ENCODE measurements around the gene TXNDC12. TPM values are rescaled to one million over a fixed set of nuclear protein-coding genes. Genes with fewer than 3 reads are reported as not detected.
"Not testable (repeated sequence)": the region's sequence is repeated elsewhere in the genome, so short reads cannot be mapped to it uniquely, and the experiment has no call there.

The TXNDC12 gene
- 16.2 and 42.9 TPM in 2 replicates for total RNA-seq (2014; rRNA removed; shearing (Covaris generic); ENCODE audit: low replicate concordance)

DNA sequence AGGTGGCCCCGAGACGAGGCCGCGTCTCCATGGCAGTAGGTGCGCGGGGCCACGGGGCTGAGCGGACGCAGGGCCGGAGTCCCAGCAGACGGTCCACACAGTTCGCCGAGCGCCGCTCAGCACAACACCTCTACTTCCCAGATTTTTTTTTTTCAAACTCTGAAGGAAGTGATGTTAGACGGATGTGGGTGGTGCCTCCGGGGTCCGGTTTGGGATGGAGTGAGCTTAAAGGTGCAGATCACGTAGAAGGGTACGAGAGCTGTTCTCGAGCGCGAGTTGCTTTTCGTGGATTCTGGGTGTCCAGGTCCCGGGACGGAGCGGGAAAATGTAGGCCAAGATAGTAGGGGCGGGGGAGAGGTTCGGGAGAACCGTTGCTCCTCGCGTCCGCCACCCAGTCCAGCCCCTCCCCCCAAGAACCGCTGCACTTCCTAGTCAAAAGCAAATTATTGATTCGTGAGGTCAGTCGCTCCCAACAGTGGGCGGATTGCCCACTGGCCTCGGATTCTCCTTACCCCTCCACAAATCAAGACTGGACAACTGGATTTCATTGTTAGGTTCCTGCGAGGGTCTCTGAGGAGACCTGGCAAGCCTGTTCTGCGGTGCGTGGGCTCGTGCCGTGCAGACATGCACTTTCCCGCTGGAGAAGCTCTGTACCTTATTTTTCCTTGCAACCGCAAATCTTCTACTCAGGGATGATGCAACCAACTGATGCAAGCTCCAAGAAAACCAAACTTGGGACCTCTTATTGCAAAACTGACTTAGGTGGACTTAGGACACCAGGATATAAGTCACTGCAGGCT is at the start of gene TXNDC12:
TSS of gene TXNDC12 (minus strand) at position 126 of the 800 bp plus-strand sequence. CDS start at position 31, 95 bp downstream.
- Histone ChIP-seq H3K27me3 (no peaks in the 10 kb centered on the region), H3K9me3 (no peaks in the 10 kb centered on the region), H3K4me3 (peak within 1 kb of the TSS; percentile 97), H3K36me3 (peaks cover 30% of the 10 kb centered on the region)
- peak; percentile 87 for DNase-seq

DNA sequence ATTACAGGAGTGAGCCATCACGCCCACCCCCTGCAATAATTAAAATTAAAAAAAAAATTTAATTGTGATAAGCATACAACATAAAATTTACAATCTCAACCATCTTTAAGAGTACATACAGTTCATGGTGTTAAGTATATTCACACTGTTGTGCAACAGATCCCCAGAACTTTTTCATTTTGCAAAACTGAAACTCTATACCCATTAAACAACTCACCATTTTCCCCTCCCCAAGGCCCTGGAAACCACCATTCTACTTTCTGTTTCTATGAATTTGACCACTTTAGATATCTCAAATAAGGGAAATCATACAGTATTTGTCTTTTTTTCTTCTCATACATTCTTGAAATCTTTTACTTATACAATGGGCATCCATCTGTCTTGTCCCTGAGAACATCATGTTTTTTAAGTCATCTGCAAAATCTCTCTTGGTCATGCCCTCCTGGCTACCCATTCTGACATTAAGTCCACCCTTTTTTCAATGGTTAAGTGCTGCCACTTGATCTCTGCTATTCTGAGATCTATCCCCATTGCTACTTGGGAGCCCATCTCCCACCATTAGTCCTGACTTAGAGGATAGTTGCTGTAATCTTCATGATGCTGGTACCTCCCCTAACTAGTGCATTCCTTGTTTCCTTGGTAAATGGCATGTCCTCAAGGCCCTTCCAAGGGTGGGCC is 47.5 kb upstream of the TXNDC12 start:
- no peaks in the 10 kb centered on the region for H3K27me3 ChIP-seq
- no peak for DNase-seq
- H3K36me3 ChIP-seq = no peaks in the 10 kb centered on the region
- no peaks in the 10 kb centered on the region for H3K9me3 ChIP-seq
- H3K4me3 ChIP-seq = no peak overlapping the region

DNA sequence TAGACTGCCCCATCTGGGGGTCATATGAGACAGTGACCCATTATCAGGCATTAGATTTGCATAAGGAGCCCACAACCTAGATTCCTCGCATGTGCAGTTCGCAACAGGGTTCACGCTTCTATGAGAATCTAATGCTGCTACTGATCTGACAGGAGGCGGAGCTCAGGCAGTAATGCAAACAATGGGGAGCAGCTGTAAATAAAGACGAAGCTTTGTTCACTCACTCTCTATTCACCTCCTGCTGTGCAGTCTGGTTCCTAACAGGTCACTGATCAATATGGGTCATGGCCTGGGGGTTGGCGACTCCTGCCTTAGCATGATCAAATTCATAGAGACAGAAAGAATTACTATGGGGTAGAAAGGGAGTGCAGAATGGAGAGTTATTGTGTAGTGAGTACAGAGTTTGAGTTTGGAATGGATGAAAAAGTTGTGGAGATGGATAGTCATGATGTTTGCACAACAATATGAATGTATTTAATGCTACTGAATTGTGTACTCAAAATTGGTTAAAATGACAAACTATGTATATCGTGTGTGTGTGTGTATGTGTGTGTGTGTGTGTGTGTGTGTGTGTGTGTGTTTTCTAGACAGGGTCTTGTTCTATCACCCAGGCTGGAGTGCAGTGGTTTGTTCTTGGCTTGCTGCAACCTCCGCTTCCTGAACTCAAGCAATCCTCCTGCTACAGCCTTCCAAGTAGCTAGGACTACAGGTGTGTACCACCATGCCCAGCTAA is 43.3 kb upstream of the TXNDC12 start:
- no peaks in the 10 kb centered on the region for H3K9me3 ChIP-seq
- no peak overlapping the region for H3K4me3 ChIP-seq
- no peak for DNase-seq
- H3K36me3 ChIP-seq = no peaks in the 10 kb centered on the region
- no peaks in the 10 kb centered on the region for H3K27me3 ChIP-seq

DNA sequence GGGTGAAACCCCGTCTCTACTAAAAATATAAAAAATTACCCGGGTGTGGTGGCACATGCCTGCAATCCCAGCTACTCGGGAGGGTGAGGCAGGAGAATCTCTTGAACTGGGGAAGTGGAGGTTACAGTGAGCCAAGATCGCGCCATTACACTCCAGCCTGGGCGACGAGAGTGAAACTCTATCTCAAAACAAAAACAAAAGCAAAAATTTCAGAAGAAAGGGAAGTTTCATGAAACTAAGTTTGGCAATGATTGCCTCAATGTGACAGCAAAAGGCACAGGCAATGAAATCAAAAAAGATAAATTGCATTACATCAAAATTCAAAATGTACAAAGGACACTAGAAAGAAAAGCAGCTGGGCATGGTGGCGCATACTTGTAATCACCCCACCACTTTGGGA is 41.2 kb upstream of the TXNDC12 start:
- Histone ChIP-seq H3K9me3 (no peaks in the 10 kb centered on the region), H3K27me3 (no peaks in the 10 kb centered on the region), H3K36me3 (peaks cover 2% of the 10 kb centered on the region; the same call in 1 of the 2 replicates), H3K4me3 (no peak overlapping the region)
- DNase-seq = no peak

DNA sequence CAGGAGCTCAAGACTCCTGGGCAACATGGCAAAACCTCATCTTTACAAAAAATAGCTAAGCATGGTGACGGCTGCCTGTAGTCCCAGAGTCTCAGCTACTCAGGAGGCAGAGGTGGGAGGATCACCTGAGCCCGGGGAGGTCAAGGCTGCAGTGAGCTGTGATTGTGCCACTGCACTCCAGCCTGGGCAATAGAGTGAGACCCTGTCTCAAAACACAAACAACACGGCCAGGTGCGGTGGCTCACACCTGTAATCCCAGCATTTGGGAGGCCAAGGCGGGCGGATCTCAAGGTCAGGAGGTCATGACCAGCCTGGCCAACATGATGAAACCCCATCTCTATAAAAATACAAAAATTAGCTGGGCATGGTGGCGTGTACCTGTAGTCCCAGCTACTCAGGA is 39.3 kb upstream of the TXNDC12 start:
- H3K4me3 ChIP-seq, DNase-seq, H3K27me3 ChIP-seq, H3K9me3 ChIP-seq: not testable (repeated sequence)
- H3K36me3 ChIP-seq = peaks cover 19% of the 10 kb centered on the region

DNA sequence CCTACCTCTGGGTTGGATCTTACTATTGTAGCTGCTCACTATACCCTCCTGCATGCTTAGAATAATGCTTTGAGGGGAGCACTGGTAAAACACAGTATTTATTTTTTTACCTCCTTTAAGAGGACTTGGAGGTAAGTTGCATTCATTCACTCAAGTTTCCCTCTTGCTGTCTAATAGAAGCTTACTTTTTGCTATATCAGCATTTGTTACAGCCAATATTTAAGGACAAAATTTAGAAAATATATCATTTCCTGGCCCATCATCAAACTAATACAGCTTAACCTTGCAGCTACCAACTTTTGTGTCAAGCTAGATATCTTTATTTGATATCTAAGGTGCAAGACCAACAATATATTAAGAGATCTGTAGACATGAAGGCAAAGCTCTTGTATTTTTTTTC is 32.9 kb upstream of the TXNDC12 start:
- peaks cover 44% of the 10 kb centered on the region for H3K36me3 ChIP-seq
- not testable (repeated sequence) for H3K4me3 ChIP-seq, DNase-seq

DNA sequence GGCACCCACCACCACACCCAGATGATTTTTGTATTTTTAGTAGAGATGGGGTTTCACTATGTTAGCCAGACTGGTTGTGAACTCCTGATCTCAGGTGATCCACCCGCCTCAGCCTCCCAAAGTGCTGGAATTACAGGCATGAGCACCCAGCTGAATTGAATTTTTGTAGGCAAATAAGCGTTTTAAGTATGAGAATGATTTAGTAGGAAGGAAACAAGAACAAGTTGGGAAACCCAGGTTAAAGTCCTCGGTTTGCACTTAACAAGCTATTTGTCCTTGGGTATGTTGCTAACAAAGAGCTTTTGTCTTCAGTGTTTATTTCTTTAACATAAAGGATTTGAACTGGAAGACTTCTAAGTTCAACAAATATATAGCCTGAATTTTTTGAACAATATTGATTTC is 25.0 kb upstream of the TXNDC12 start:
- H3K27me3 ChIP-seq = no peaks in the 10 kb centered on the region
- H3K4me3 ChIP-seq = no peak overlapping the region
- H3K9me3 ChIP-seq = no peaks in the 10 kb centered on the region
- peaks cover 23% of the 10 kb centered on the region for H3K36me3 ChIP-seq
- DNase-seq = no peak

More for the DNA sequence above, 32.9 kb upstream of the TXNDC12 start:
- H3K27me3 ChIP-seq, H3K9me3 ChIP-seq: not testable (repeated sequence)

DNA sequence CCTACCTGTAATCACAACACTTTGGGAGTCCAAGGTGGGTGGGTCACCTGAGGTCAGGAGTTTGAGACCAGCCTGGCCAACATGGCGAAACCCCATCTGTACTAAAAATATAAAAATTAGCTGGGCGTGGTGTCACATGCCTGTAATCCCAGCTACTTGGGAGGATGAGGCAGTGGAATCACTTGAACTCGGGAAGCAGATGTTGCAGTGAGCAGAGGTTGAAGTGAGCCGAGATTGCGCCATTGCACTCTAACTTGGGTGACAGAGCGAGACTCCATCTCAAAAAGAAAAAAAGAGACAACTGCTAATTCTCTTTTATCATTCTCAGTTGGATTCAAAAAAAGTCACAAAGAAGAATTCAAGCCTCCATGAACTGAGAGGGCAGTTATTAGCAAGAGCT is 22.3 kb upstream of the TXNDC12 start:
- peaks cover 30% of the 10 kb centered on the region for H3K36me3 ChIP-seq
- H3K9me3 ChIP-seq, H3K4me3 ChIP-seq, DNase-seq, H3K27me3 ChIP-seq: not testable (repeated sequence)

DNA sequence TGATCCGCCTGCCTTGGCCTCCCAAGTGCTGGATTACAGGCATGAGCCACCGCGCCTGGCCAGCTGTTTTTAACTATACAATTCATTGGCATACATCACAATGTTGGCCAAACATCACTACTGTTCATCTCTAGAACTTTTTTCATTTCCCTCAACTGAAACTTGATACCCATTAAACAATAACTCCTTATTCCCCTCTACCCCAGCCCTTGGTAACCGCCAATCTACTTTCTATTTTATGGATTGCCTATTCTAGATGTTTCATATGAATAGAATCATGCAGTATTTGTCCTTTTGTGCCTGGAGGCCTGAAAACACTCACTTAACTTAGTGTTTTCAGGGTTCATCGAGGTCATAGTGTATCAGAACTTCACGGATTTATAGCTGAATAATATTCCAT is 17.3 kb upstream of the TXNDC12 start:
- Histone ChIP-seq H3K36me3 (peaks cover 43% of the 10 kb centered on the region), H3K4me3 (no peak overlapping the region), H3K9me3 (no peaks in the 10 kb centered on the region), H3K27me3 (no peaks in the 10 kb centered on the region)
- DNase-seq = no peak

DNA sequence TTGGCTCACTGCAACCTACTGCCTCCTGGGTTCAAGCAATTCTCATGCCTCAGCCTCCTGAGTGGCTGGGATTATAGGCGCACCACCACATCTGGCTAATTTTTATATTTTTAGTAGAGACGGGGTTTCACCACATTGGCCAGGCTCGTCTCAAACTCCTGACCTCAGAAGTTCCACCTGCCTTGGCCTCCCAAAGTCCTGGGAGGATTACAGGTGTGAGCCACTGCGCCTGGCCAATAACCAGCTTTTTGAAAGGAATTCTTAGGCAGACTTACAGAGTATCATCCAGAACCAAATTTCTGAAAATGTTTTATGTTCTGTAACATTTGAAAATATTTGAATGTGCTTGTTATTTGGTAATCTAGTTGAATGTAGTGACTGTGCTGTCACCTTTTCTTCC is 15.7 kb upstream of the TXNDC12 start:
- DNase-seq = no peak
- no peak overlapping the region for H3K4me3 ChIP-seq
- H3K27me3 ChIP-seq = no peaks in the 10 kb centered on the region
- H3K36me3 ChIP-seq = peaks cover 50% of the 10 kb centered on the region
- no peaks in the 10 kb centered on the region for H3K9me3 ChIP-seq

DNA sequence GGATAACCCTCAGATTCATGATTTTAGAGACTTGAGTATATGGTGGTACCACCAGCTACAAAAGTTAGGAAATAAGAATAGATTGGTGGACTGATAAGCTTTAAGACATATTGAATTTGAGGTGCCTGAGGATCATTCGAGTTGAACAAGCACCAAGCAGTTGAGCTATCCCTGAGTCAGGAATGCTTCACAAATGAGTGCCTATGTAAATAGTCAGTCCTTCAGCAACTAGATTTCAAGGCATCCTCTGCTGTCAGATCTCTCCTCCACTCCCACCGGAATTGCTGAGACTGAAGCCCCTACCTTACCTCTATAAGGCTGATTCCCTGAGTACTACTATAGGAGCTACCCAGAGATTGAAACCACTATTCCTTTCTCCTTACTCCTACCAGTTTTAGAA is 8.2 kb upstream of the TXNDC12 start:
- H3K4me3 ChIP-seq = no peak overlapping the region
- no peak for DNase-seq
- no peaks in the 10 kb centered on the region for H3K27me3 ChIP-seq
- H3K9me3 ChIP-seq = no peaks in the 10 kb centered on the region
- H3K36me3 ChIP-seq = peaks cover 72% of the 10 kb centered on the region

DNA sequence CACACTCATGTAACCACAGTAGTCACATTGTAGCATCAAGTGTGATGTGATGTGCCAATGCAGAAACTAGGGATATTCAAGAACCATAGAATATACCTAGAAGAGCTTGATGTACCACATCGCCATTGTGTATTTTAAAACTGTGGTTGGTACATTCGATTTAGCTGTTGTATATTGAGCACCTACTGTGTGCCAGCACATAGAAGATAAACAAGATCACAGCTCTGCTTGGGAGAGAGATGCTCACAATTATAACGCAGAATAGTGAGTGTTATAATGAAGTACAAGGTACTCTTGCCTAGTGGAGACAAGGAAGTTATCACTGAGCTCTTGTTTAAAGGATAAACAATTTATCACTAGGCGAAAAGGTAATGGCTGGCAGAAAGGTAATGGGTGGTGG is 5.8 kb upstream of the TXNDC12 start:
- no peak for DNase-seq
- H3K9me3 ChIP-seq = no peaks in the 10 kb centered on the region
- no peaks in the 10 kb centered on the region for H3K27me3 ChIP-seq
- no peak overlapping the region for H3K4me3 ChIP-seq
- peaks cover 57% of the 10 kb centered on the region for H3K36me3 ChIP-seq

DNA sequence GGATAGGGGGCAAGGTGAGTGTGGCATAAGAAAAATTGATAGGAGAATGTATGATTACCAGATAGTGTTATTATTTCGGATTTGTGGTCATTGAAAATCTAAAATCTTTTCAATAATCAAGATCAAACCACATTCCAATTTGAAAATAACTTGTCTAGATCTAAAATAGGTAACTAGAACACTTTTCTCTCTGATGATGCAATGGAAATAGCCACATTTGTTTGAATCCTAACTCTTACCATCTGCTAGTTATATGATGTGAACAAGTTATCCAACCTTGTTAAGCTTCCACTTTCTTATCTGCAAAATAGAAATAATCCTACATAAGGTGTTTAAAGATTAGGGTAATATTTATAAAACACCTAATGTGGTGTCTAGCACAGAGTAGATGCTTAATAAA is 4.9 kb upstream of the TXNDC12 start:
- no peak for DNase-seq
- no peaks in the 10 kb centered on the region for H3K9me3 ChIP-seq
- no peaks in the 10 kb centered on the region for H3K27me3 ChIP-seq
- peaks cover 48% of the 10 kb centered on the region for H3K36me3 ChIP-seq
- H3K4me3 ChIP-seq = no peak overlapping the region

DNA sequence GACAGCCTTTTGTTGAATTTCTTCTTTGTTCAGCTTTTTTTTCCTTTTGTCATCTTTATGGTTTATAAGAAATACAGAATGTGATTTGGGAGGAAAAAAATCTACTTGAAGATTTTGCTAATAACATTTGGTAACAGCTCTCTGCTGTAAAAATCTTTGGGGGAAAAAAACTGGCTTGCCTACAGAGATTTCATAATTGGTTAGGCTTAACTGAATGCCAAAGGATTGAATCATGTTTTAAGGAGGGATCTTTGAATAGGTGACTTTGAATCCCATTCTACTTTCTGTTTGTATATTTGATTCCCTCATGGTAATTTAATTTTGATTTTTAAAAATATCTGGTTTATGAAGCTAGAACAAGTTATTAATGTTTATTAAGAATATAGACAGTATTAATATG is 4.3 kb upstream of the TXNDC12 start:
- Histone ChIP-seq H3K9me3 (no peaks in the 10 kb centered on the region), H3K27me3 (no peaks in the 10 kb centered on the region), H3K36me3 (peaks cover 42% of the 10 kb centered on the region), H3K4me3 (no peak overlapping the region)
- no peak for DNase-seq

DNA sequence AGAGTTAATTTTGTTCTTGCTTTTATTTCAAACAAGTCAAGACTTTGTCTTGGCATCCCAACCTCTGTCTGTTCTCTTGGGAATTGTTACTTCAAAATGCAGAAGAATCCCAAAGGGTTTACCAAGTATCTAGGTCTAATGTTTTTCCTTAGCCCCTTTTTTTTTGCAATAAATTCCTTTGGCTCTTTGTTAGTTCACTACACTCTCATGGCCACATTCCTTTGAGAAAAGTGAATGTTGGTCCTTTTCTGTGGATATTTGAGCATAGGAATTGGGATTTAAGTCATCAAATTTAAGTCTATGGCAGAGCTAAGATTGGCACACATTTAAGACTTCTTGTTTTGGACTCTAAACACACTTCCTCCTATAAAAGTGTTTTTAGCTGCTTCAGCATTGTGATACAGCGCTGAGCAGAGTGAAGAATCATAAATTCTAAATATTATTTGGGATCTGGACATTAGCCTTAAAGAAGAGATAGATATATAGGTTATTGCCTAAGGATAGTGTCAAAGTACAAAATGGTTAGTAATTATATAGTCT is 3.0 kb upstream of the TXNDC12 start:
- H3K9me3 ChIP-seq = no peaks in the 10 kb centered on the region
- H3K27me3 ChIP-seq = no peaks in the 10 kb centered on the region
- peaks cover 28% of the 10 kb centered on the region for H3K36me3 ChIP-seq
- H3K4me3 ChIP-seq = no peak overlapping the region
- DNase-seq = no peak

DNA sequence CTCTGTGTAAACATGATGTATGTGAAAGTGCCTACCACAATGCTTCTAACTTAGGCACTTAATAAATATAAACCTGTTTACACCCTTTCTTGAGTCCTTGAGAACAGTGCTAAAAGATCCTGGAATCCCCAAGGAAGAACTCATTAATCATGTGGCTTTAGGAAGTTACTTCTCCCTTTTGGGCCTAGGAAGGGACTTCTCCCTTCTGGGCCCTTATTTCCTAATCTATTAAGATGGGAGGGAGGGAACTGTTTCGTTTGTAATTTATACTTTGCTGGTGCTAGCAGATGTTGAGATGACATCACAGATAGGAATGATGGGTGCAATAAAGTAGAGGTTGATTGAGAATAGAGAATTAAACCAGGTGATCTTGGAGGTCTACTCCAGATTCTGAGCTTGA is 2.3 kb upstream of the TXNDC12 start:
- H3K36me3 ChIP-seq = peaks cover 27% of the 10 kb centered on the region
- H3K9me3 ChIP-seq = no peaks in the 10 kb centered on the region
- no peaks in the 10 kb centered on the region for H3K27me3 ChIP-seq
- H3K4me3 ChIP-seq = peak overlapping the region; percentile 97
- no peak for DNase-seq

DNA sequence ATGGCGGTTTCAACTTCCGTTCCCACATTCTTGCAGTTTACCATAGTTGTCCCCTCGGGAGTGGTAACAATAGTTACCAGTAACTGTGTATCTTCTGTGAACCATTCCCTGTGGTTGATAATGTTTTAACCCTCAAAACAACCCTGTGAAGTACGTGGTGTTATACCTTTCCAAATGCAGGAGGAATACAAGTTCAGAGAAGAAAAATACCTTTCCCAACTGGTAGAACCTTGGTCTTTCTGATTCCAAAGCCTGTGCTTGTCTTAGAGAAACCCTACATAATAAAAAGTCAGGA is 1.9 kb upstream of the TXNDC12 start:
- Histone ChIP-seq H3K9me3 (no peaks in the 10 kb centered on the region), H3K27me3 (no peaks in the 10 kb centered on the region), H3K4me3 (peak overlapping the region; percentile 97), H3K36me3 (peaks cover 30% of the 10 kb centered on the region)
- no peak for DNase-seq

Measured in MG63 (cell line).